Ishikawa (cell line): ENCODE measurements around the gene PRCD.

Experiments
- CEBPB ChIP-seq: IDR thresholded peaks from 2 replicates; pipeline ENCODE4 v1.6.1; 2012
- CREB1 ChIP-seq: IDR thresholded peaks from 2 replicates; pipeline ENCODE4 v1.6.1; 2012; ENCODE audit warnings: low read depth
- EGR1 ChIP-seq: IDR thresholded peaks from 2 replicates; pipeline ENCODE4 v1.6.1; 2012
- EP300 ChIP-seq: IDR thresholded peaks from 2 replicates; pipeline ENCODE4 v1.6.1; 2012; ENCODE audit warnings: borderline replicate concordance
- FOXM1 ChIP-seq: IDR thresholded peaks from 2 replicates; pipeline ENCODE4 v1.6.1; 2012; ENCODE audit warnings: low read depth, borderline replicate concordance
- MAX ChIP-seq: IDR thresholded peaks from 2 replicates; pipeline ENCODE4 v1.6.1; 2012
- NFIC ChIP-seq: IDR thresholded peaks from 2 replicates; pipeline ENCODE4 v1.6.1; 2012
- RAD21 ChIP-seq: IDR thresholded peaks from 2 replicates; pipeline ENCODE4 v1.6.1; 2012; ENCODE audit warnings: low read depth
- REST ChIP-seq: IDR thresholded peaks from 2 replicates; pipeline ENCODE4 v1.6.1; 2012; ENCODE audit warnings: low read depth, mild to moderate bottlenecking
- TAF1 ChIP-seq: IDR thresholded peaks from 2 replicates; pipeline ENCODE4 v1.6.1; 2012; ENCODE audit warnings: low read depth, mild to moderate bottlenecking
- TCF12 ChIP-seq: IDR thresholded peaks from 2 replicates; pipeline ENCODE4 v1.6.1; 2012; ENCODE audit warnings: low read depth
- TEAD4 ChIP-seq: IDR thresholded peaks from 2 replicates; pipeline ENCODE4 v1.6.1; 2012
- USF1 ChIP-seq: IDR thresholded peaks from 2 replicates; pipeline ENCODE4 v1.6.1; 2012
- YY1 ChIP-seq: IDR thresholded peaks from 2 replicates; pipeline ENCODE4 v1.6.1; 2012; ENCODE audit warnings: low read depth
- ZBTB7A ChIP-seq: IDR thresholded peaks from 2 replicates; pipeline ENCODE4 v1.6.1; 2012; ENCODE audit warnings: low read depth

The PRCD gene

GRCh38 chr17:76539631-76540271, at the start of gene PRCD:
TSS of gene PRCD (plus strand) at chr17:76540044. CDS start at chr17:76540142, 98 bp downstream.
- no peak for TF ChIP-seq ZBTB7A
- no peak for TF ChIP-seq NFIC

- TF ChIP-seq FOXM1 (no peak), RAD21 (no peak), ZBTB7A (no peak), REST (no peak), TEAD4 (no peak), CREB1 (no peak)
These were observed 49.6 kb upstream of the PRCD start for GRCh38 chr17:76490112-76490710.

- TF ChIP-seq RAD21 (no peak), FOXM1 (no peak), TAF1 (no peak), EGR1 (no peak), NFIC (no peak)
These were observed 48.3 kb upstream of the PRCD start for GRCh38 chr17:76491271-76492122.

- TF ChIP-seq CEBPB, result no peak
- TF ChIP-seq TAF1, result no peak
- TF ChIP-seq TEAD4, result no peak
- no peak for TF ChIP-seq EGR1
- TF ChIP-seq ZBTB7A, result no peak
- no peak for TF ChIP-seq REST
- TF ChIP-seq TCF12, result no peak
- TF ChIP-seq CREB1, result no peak
- TF ChIP-seq MAX, result no peak
- no peak for TF ChIP-seq FOXM1
- TF ChIP-seq NFIC, result no peak
- TF ChIP-seq YY1, result no peak
- no peak for TF ChIP-seq USF1
These were observed 47.5 kb upstream of the PRCD start for GRCh38 chr17:76492123-76492988.

GRCh38 chr17:76492989-76493501, 46.8 kb upstream of the PRCD start:
- TF ChIP-seq TEAD4, result no peak
- TF ChIP-seq EP300, result no peak
- TF ChIP-seq ZBTB7A, result no peak
- TF ChIP-seq NFIC, result no peak
- no peak for TF ChIP-seq CEBPB
- TF ChIP-seq MAX, result no peak
- TF ChIP-seq FOXM1, result no peak
- no peak for TF ChIP-seq REST
